Activated CD8-positive, alpha-beta T cell treated with anti-CD3 and anti-CD28 coated beads for 36 hours (primary cell): ENCODE results near the gene SNX25. TPM values are rescaled to one million over a fixed set of nuclear protein-coding genes. Genes with fewer than 3 reads are reported as not detected.
"Not testable (repeated sequence)": the region's sequence is repeated elsewhere in the genome, so short reads cannot be mapped to it uniquely, and the experiment has no call there.

Experiments used
- ATAC-seq: fragments of 200-7000 bp; cut with Tn5 transposase; one replicate; pipeline ENCODE4 v1.10.0; 2021; ENCODE audit warnings: mild to moderate bottlenecking, moderate library complexity
- CTCF ChIA-PET: fragments of 350-600 bp; sonication (Branson Sonifier 250); formaldehyde crosslinking; loops from one replicate; lab custom pipeline; 2021; ENCODE audit warnings: antibody characterized with exemption; lab: Charles Lee
- POLR2A ChIA-PET: fragments of 350-600 bp; sonication (Branson Sonifier 250); formaldehyde crosslinking; loops from one replicate; lab custom pipeline; 2021; ENCODE audit warnings: antibody characterized with exemption; lab: Charles Lee
- DNase-seq: peaks from one replicate; pipeline ENCODE4 v3.0.0-alpha.2; 2020
- H3K27ac Mint-ChIP-seq: one replicate; pipeline ENCODE4 v1.8.0; 2021; ENCODE audit warnings: mild to moderate bottlenecking, mixed read lengths
- H3K27me3 Mint-ChIP-seq: one replicate; pipeline ENCODE4 v1.8.0; 2021; ENCODE audit warnings: mixed read lengths
- H3K36me3 Mint-ChIP-seq: one replicate; pipeline ENCODE4 v1.8.0; 2021; ENCODE audit warnings: low read depth, mixed read lengths
- H3K4me1 Mint-ChIP-seq: one replicate; pipeline ENCODE4 v1.8.0; 2021; ENCODE audit warnings: low read depth, mixed read lengths
- H3K4me3 Mint-ChIP-seq: one replicate; pipeline ENCODE4 v1.8.0; 2021; ENCODE audit warnings: mild to moderate bottlenecking, moderate library complexity, mixed read lengths
- H3K9me3 Mint-ChIP-seq: one replicate; pipeline ENCODE4 v1.8.0; 2021; ENCODE audit warnings: mixed read lengths
- CTCF ChIP-seq: fragments of 200-600 bp; IDR thresholded peaks from one replicate; pipeline ENCODE4 v1.8.0; 2022; ENCODE audit warnings: antibody characterized with exemption, mild to moderate bottlenecking
- intact Hi-C: fragments of 100-400 bp; cut with micrococcal nuclease; formaldehyde crosslinking; loops from one replicate; pipeline ENCODE4 v1.10.0; 2022
- total RNA-seq, 2 experiments: library from RNA; stranded (reverse); gene quantifications; one replicate each; pipeline ENCODE4 v1.2.3, GENCODE V29; 2021

The SNX25 gene
- total RNA-seq, 2 experiments from 2014 or later = 24.0 to 24.3 TPM

- no peak for ATAC-seq
- H3K4me1 Mint-ChIP-seq = peaks cover 8% of the 10 kb centered on the region
- no peak for DNase-seq
- no peaks in the 10 kb centered on the region for H3K27me3 Mint-ChIP-seq
- CTCF ChIA-PET = no interaction called here
- H3K4me3 Mint-ChIP-seq = no peak overlapping the region
- POLR2A ChIA-PET = no interaction called here
- peaks cover 23% of the 10 kb centered on the region for H3K36me3 Mint-ChIP-seq
- no peaks in the 10 kb centered on the region for H3K9me3 Mint-ChIP-seq
- TF ChIP-seq CTCF = no peak
- H3K27ac Mint-ChIP-seq = no peak overlapping the region
- intact Hi-C loops = no loop called here
These were observed 152.5 kb downstream of the SNX25 start for GRCh38 chr4:185361872-185362271.

- CTCF ChIA-PET, H3K27ac Mint-ChIP-seq, H3K4me1 Mint-ChIP-seq, ATAC-seq, H3K9me3 Mint-ChIP-seq, POLR2A ChIA-PET, intact Hi-C loops, H3K4me3 Mint-ChIP-seq, H3K27me3 Mint-ChIP-seq, DNase-seq: not testable (repeated sequence)
- peaks cover 18% of the 10 kb centered on the region for H3K36me3 Mint-ChIP-seq
These were observed 153.2 kb downstream of the SNX25 start for GRCh38 chr4:185362570-185362969.

- CTCF ChIA-PET = no interaction called here
These were observed 153.9 kb downstream of the SNX25 start for GRCh38 chr4:185363251-185363650.

GRCh38 chr4:185364886-185365285, 155.5 kb downstream of the SNX25 start:
- ChIA-PET CTCF (no interaction called here), POLR2A (no interaction called here)
- ATAC-seq (no peak), DNase-seq (no peak)
- no peak overlapping the region for H3K27ac Mint-ChIP-seq
- intact Hi-C loops = no loop called here
- no peak overlapping the region for H3K4me3 Mint-ChIP-seq
- no peaks in the 10 kb centered on the region for H3K4me1 Mint-ChIP-seq
- TF ChIP-seq CTCF = no peak
- no peaks in the 10 kb centered on the region for H3K9me3 Mint-ChIP-seq
- peaks cover 12% of the 10 kb centered on the region for H3K36me3 Mint-ChIP-seq
- no peaks in the 10 kb centered on the region for H3K27me3 Mint-ChIP-seq

More at GRCh38 chr4:185363251-185363650, 153.9 kb downstream of the SNX25 start:
- TF ChIP-seq CTCF = no peak
- H3K4me3 Mint-ChIP-seq = no peak overlapping the region
- H3K27me3 Mint-ChIP-seq = no peaks in the 10 kb centered on the region
- H3K4me1 Mint-ChIP-seq = no peaks in the 10 kb centered on the region
- POLR2A ChIA-PET = no interaction called here
- ATAC-seq = no peak
- no peak overlapping the region for H3K27ac Mint-ChIP-seq
- no peak for DNase-seq
- H3K9me3 Mint-ChIP-seq = no peaks in the 10 kb centered on the region
- peaks cover 14% of the 10 kb centered on the region for H3K36me3 Mint-ChIP-seq
- intact Hi-C loops = no loop called here

GRCh38 chr4:185369731-185370130, 160.3 kb downstream of the SNX25 start:
- ChIA-PET POLR2A (interaction anchor here (0.6 kb wide), 1 partner anchor 141 kb away, joined by 4 read pairs; no protein-coding TSS in a partner anchor), CTCF (no interaction called here)
- H3K4me1 Mint-ChIP-seq = no peaks in the 10 kb centered on the region
- H3K27me3 Mint-ChIP-seq = no peaks in the 10 kb centered on the region
- intact Hi-C loops = no loop called here
- H3K9me3 Mint-ChIP-seq = no peaks in the 10 kb centered on the region
- no peak overlapping the region for H3K4me3 Mint-ChIP-seq
- ATAC-seq = no peak
- DNase-seq = no peak
- H3K27ac Mint-ChIP-seq = no peak overlapping the region
- no peaks in the 10 kb centered on the region for H3K36me3 Mint-ChIP-seq
- TF ChIP-seq CTCF = no peak
